Naive thymus-derived CD4-positive, alpha-beta T cell (primary cell): ENCODE results near the gene TMTC4. TPM values are rescaled to one million over a fixed set of nuclear protein-coding genes. Genes with fewer than 3 reads are reported as not detected.

ENCODE experiments used
- ATAC-seq: fragments of 150-1000 bp; cut with Tn5 transposase; 2 replicates; pipeline ENCODE4 v1.10.0; 2021; ENCODE audit warnings: mild to moderate bottlenecking, moderate library complexity
- CTCF ChIA-PET: fragments of 350-600 bp; sonication (Branson Sonifier 250); formaldehyde crosslinking; loops from one replicate; lab custom pipeline; 2021; ENCODE audit warnings: antibody characterized with exemption; lab: Charles Lee
- POLR2A ChIA-PET: fragments of 350-600 bp; sonication (Branson Sonifier 250); formaldehyde crosslinking; loops from one replicate; lab custom pipeline; 2021; ENCODE audit warnings: antibody characterized with exemption, inconsistent platforms; lab: Charles Lee
- DNase-seq, 9 donors: peaks; one replicate each; pipeline versions ENCODE4 v3.0.0 to v3.0.0-alpha.2; 2020 to 2022; ENCODE audit warnings: mixed read lengths in 1 of 9
- H3K27ac ChIP-seq: one replicate; pipeline ENCODE4 v1.7.0; 2013; ENCODE audit warnings: mild to moderate bottlenecking, low read depth, low read length, moderate library complexity
- H3K27me3 ChIP-seq, 2 donors: one replicate each; pipeline ENCODE4 v1.7.0; 2013; ENCODE audit warnings: low read length in 2 of 2, mild to moderate bottlenecking in 2 of 2, moderate library complexity in 2 of 2; ENCODE audit not compliant: control insufficient read depth in 2 of 2, insufficient read depth in 2 of 2
- H3K36me3 ChIP-seq, 3 experiments: 1 replicate in 2 of 3; 2 replicates in 1 of 3; pipeline ENCODE4 v1.7.0; 2013; ENCODE audit warnings: low read length in 3 of 3, mild to moderate bottlenecking in 3 of 3, moderate library complexity in 1 of 3; ENCODE audit not compliant: insufficient read depth in 3 of 3, control insufficient read depth in 2 of 3
- H3K4me1 ChIP-seq, 2 donors: one replicate each; pipeline ENCODE4 v1.7.0; 2013; ENCODE audit warnings: low read length in 2 of 2, mild to moderate bottlenecking in 2 of 2, moderate library complexity in 1 of 2; ENCODE audit not compliant: control insufficient read depth in 2 of 2, insufficient read depth in 2 of 2
- H3K4me3 ChIP-seq: 2 replicates; pipeline ENCODE4 v1.7.0; 2013; ENCODE audit warnings: mild to moderate bottlenecking, low read length
- H3K9me3 ChIP-seq, 3 experiments: 1 replicate in 2 of 3; 2 replicates in 1 of 3; pipeline ENCODE4 v1.7.0; 2013; ENCODE audit warnings: low read length in 3 of 3; ENCODE audit not compliant: control insufficient read depth in 2 of 3
- H3K27ac Mint-ChIP-seq, 9 donors: one replicate each; pipeline ENCODE4 v1.8.0; 2020 to 2022; ENCODE audit warnings: mixed read lengths in 9 of 9, mild to moderate bottlenecking in 8 of 9, moderate library complexity in 5 of 9, inconsistent platforms in 2 of 9
- H3K27me3 Mint-ChIP-seq, 5 donors: one replicate each; pipeline ENCODE4 v1.8.0; 2021 to 2022; ENCODE audit warnings: mixed read lengths in 5 of 5, mild to moderate bottlenecking in 1 of 5
- H3K36me3 Mint-ChIP-seq, 5 donors: one replicate each; pipeline ENCODE4 v1.8.0; 2020 to 2022; ENCODE audit warnings: mixed read lengths in 5 of 5, mild to moderate bottlenecking in 3 of 5, inconsistent platforms in 1 of 5
- H3K4me1 Mint-ChIP-seq, 7 donors: one replicate each; pipeline ENCODE4 v1.8.0; 2020 to 2022; ENCODE audit warnings: mixed read lengths in 7 of 7, mild to moderate bottlenecking in 3 of 7, inconsistent platforms in 1 of 7
- H3K4me3 Mint-ChIP-seq, 10 donors: one replicate each; pipeline ENCODE4 v1.8.0; 2020 to 2022; ENCODE audit warnings: mild to moderate bottlenecking in 10 of 10, mixed read lengths in 10 of 10, moderate library complexity in 6 of 10, inconsistent platforms in 2 of 10
- H3K9me3 Mint-ChIP-seq, 11 donors: one replicate each; pipeline ENCODE4 v1.8.0; 2020 to 2022; ENCODE audit warnings: mixed read lengths in 11 of 11, mild to moderate bottlenecking in 4 of 11, inconsistent platforms in 1 of 11, moderate library complexity in 1 of 11
- intact Hi-C, 2 donors: fragments of 100-400 bp; cut with micrococcal nuclease; formaldehyde crosslinking; loops; one replicate each; pipeline ENCODE4 v1.15.1; 2023
- polyA plus RNA-seq, 2 donors: library from polyadenylated mRNA; unstranded; fragments of 300-500 nt; fragmentation: Illumina TruSeq; gene quantifications; one replicate each; pipeline ENCODE4 v1.2.3, GENCODE V29; 2021
- total RNA-seq, 6 experiments: library from RNA in 5 of 6; stranded (reverse) in 5 of 6; gene quantifications; 1 replicate in 5 of 6; 2 replicates in 1 of 6; pipeline ENCODE4 v1.2.3 and lab custom pipeline; 2021 to 2026

Gene TMTC4
- total and polyA plus RNA-seq, 7 experiments from 2014 or later = 3.2 to 25.1 (median 15.7) TPM

GRCh38 chr13:100650326-100650725 lies 24.3 kb downstream of the TMTC4 start:
- Mint-ChIP-seq H3K27ac (no peak overlapping the region), H3K36me3 (peaks cover 9 to 35% (median 17%) of the 10 kb centered on the region in 5 donors), H3K27me3 (no peaks in the 10 kb centered on the region), H3K4me3 (no peak overlapping the region), H3K9me3 (no peaks in the 10 kb centered on the region), H3K4me1 (peaks cover 0 to 3% (median 0%) of the 10 kb centered on the region in 7 donors)
- intact Hi-C loops = no loop called here
- no peaks in the 10 kb centered on the region for H3K4me1 ChIP-seq
- peaks cover 0 to 7% (median 0%) of the 10 kb centered on the region in 3 experiments for H3K36me3 ChIP-seq
- H3K27ac ChIP-seq = no peak overlapping the region
- H3K9me3 ChIP-seq = no peaks in the 10 kb centered on the region
- H3K27me3 ChIP-seq = no peaks in the 10 kb centered on the region
- ChIA-PET CTCF (no interaction called here), POLR2A (no interaction called here)
- ATAC-seq (no peak), DNase-seq (no peak)
- no peak overlapping the region for H3K4me3 ChIP-seq

DNA sequence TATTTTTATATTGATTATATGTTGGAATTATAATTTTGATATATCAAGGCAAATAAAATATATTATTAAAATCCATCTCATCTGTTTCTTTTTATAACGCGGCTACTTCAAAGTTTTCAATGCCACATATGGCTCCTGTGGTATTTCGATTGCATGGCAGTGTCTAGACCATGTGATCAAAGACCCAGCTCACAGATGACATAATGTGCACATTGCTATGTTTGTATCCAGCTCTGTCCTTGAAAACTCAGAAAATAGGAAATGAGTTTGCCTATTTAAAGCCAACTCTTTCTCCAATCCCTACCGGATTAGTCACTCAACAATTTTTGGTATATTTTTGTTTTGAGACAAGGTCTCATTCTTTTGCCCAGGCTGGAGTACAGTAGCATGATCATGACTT lies 26.2 kb downstream of the TMTC4 start:
- intact Hi-C loops = no loop called here
- Histone ChIP-seq H3K27ac (no peak overlapping the region), H3K36me3 (peaks cover 0 to 2% (median 0%) of the 10 kb centered on the region in 3 experiments), H3K9me3 (no peaks in the 10 kb centered on the region), H3K4me1 (no peaks in the 10 kb centered on the region), H3K27me3 (no peaks in the 10 kb centered on the region), H3K4me3 (no peak overlapping the region)
- no peaks in the 10 kb centered on the region for H3K27me3 Mint-ChIP-seq
- DNase-seq = no peak
- CTCF ChIA-PET = no interaction called here
- ATAC-seq = no peak
- peaks cover 0 to 3% (median 0%) of the 10 kb centered on the region in 7 donors for H3K4me1 Mint-ChIP-seq
- POLR2A ChIA-PET = interaction anchor here (1.1 kb wide), 1 partner anchor 26 kb away, joined by 3 read pairs; the partner anchor contains the start of gene TMTC4
- no peak overlapping the region for H3K4me3 Mint-ChIP-seq
- no peak overlapping the region for H3K27ac Mint-ChIP-seq
- peaks cover 6 to 33% (median 13%) of the 10 kb centered on the region in 5 donors for H3K36me3 Mint-ChIP-seq
- H3K9me3 Mint-ChIP-seq = no peaks in the 10 kb centered on the region

GRCh38 chr13:100646871-100647270 lies 27.7 kb downstream of the TMTC4 start:
- H3K27ac Mint-ChIP-seq = no peak overlapping the region
- Histone ChIP-seq H3K4me3 (no peak overlapping the region), H3K4me1 (no peaks in the 10 kb centered on the region), H3K27ac (no peak overlapping the region), H3K9me3 (no peaks in the 10 kb centered on the region), H3K36me3 (peaks cover 0 to 8% (median 0%) of the 10 kb centered on the region in 3 experiments), H3K27me3 (no peaks in the 10 kb centered on the region)
- no peak overlapping the region for H3K4me3 Mint-ChIP-seq
- no peaks in the 10 kb centered on the region for H3K27me3 Mint-ChIP-seq
- intact Hi-C loops = no loop called here
- ATAC-seq (no peak), DNase-seq (no peak)
- ChIA-PET CTCF (no interaction called here), POLR2A (no interaction called here)
- no peaks in the 10 kb centered on the region for H3K4me1 Mint-ChIP-seq
- H3K36me3 Mint-ChIP-seq = peaks cover 2 to 36% (median 11%) of the 10 kb centered on the region in 5 donors
- H3K9me3 Mint-ChIP-seq = no peaks in the 10 kb centered on the region

DNA sequence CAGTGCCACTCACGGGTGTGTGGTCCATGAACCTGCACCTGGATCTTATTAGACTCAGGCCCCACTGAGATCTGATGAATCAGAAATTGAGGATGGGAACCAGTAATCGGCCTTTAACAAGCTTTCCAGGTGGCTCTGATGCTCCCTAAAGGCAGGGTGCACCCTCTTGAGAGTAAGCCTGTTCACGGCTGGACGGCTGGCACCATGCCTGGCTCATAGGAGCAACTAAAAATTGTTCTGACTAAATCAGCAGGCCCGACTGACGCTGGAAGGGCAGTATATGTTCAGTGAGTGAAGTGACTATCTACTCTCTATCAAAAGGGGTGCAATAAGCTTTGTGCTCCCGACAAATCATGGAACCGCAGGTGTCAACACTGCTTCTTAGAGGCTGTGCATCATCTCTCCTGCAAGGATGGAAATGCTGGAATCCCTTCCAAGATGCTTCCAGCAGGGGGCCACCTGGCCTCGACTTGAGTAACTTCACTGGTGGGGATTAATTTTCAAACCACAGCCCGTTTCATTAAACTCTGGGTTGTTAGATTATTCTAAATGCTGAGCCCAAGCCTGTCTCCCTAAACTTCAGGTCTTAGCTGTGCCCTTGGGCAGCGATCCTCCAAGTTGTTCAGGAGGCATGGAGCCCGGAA lies 28.4 kb downstream of the TMTC4 start:
- Mint-ChIP-seq H3K4me3 (no peak overlapping the region), H3K4me1 (no peaks in the 10 kb centered on the region), H3K27ac (peak overlapping the region in 1 of 9 donors; percentile 64), H3K27me3 (no peaks in the 10 kb centered on the region), H3K9me3 (no peaks in the 10 kb centered on the region), H3K36me3 (peaks cover 6 to 43% (median 14%) of the 10 kb centered on the region in 5 donors)
- Histone ChIP-seq H3K27me3 (no peaks in the 10 kb centered on the region), H3K9me3 (no peaks in the 10 kb centered on the region), H3K27ac (no peak overlapping the region), H3K4me1 (no peaks in the 10 kb centered on the region), H3K4me3 (no peak overlapping the region), H3K36me3 (peaks cover 0 to 15% (median 0%) of the 10 kb centered on the region in 3 experiments)
- no peak for DNase-seq
- CTCF ChIA-PET = no interaction called here
- POLR2A ChIA-PET = no interaction called here
- no peak for ATAC-seq
- intact Hi-C loops = no loop called here

DNA sequence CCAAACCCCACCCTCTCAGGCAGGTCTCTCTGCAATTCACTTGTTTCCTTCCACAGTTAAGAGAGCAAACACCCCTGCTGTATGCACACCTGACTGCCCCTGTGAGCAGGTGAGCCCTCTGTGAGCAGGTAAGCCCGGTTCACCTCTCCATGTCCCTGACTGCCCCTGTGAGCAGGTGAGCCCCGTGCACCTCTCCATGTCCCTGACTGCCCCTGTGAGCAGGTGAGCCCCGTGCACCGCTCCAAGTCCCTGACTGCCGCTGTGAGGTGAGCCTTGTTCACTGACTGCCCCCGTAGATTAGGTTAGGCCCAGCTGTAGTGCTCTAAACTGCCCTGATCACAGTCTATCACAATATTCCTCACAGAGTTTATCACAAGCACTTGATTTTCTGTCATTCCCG lies 29.2 kb downstream of the TMTC4 start:
- ChIA-PET POLR2A (no interaction called here), CTCF (no interaction called here)
- intact Hi-C loops = no loop called here
- no peak overlapping the region for H3K27ac ChIP-seq
- ATAC-seq = no peak
- no peaks in the 10 kb centered on the region for H3K9me3 Mint-ChIP-seq
- H3K4me3 Mint-ChIP-seq = no peak overlapping the region
- no peak overlapping the region for H3K4me3 ChIP-seq
- DNase-seq = no peak
- H3K27me3 Mint-ChIP-seq = no peaks in the 10 kb centered on the region
- H3K9me3 ChIP-seq = no peaks in the 10 kb centered on the region
- H3K27ac Mint-ChIP-seq = no peak overlapping the region
- peaks cover 0 to 18% (median 0%) of the 10 kb centered on the region in 3 experiments for H3K36me3 ChIP-seq
- no peaks in the 10 kb centered on the region for H3K27me3 ChIP-seq
- H3K4me1 ChIP-seq = no peaks in the 10 kb centered on the region
- peaks cover 6 to 45% (median 13%) of the 10 kb centered on the region in 5 donors for H3K36me3 Mint-ChIP-seq
- peaks cover 0 to 1% (median 0%) of the 10 kb centered on the region in 7 donors for H3K4me1 Mint-ChIP-seq

DNA sequence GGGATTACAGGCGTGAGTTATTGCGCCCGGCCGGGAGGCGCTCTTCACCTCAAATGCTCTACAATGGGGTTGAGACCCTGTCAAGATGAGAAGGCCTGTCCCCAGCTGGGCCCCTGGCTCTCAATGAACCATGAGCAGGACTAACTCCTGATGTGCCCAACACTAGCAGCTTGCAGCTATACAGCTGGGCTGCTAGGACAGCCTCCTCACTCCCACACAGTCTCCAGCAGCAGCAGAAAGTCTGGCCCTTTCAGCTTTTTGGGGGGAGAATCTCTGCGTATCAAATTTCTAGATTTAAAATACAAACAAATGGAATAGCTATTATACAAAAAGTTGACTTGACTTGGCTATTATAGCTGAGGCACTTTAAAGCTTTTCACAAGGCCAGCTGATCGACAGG lies 30.2 kb downstream of the TMTC4 start:
- no peak for DNase-seq
- ChIA-PET CTCF (interaction anchor here (0.6 to 0.7 kb wide), 3 partner anchors 9 to 802 kb away, joined by 3 to 11 read pairs (median 4); no protein-coding TSS in a partner anchor), POLR2A (interaction anchor here (0.6 kb wide), 2 partner anchors 108 to 1487 kb away, joined by 7 to 9 read pairs; no protein-coding TSS in a partner anchor)
- H3K4me1 ChIP-seq = no peaks in the 10 kb centered on the region
- no peak overlapping the region for H3K27ac Mint-ChIP-seq
- H3K4me1 Mint-ChIP-seq = peaks cover 0 to 1% (median 0%) of the 10 kb centered on the region in 7 donors
- H3K4me3 Mint-ChIP-seq = no peak overlapping the region
- no peaks in the 10 kb centered on the region for H3K9me3 ChIP-seq
- peaks cover 6 to 38% (median 7%) of the 10 kb centered on the region in 5 donors for H3K36me3 Mint-ChIP-seq
- no peak overlapping the region for H3K27ac ChIP-seq
- no peaks in the 10 kb centered on the region for H3K9me3 Mint-ChIP-seq
- no peaks in the 10 kb centered on the region for H3K27me3 ChIP-seq
- peaks cover 0 to 18% (median 0%) of the 10 kb centered on the region in 3 experiments for H3K36me3 ChIP-seq
- no peak overlapping the region for H3K4me3 ChIP-seq
- intact Hi-C loops = no loop called here
- no peaks in the 10 kb centered on the region for H3K27me3 Mint-ChIP-seq
- ATAC-seq = no peak
